GM10847 (cell line): ENCODE results near the gene MYO10.

ENCODE experiments used
- POLR2A ChIP-seq: IDR thresholded peaks from 2 replicates; pipeline ENCODE4 v1.6.1; 2011; ENCODE audit not compliant: insufficient read length; ENCODE audit errors: extremely low read depth

Gene MYO10

DNA sequence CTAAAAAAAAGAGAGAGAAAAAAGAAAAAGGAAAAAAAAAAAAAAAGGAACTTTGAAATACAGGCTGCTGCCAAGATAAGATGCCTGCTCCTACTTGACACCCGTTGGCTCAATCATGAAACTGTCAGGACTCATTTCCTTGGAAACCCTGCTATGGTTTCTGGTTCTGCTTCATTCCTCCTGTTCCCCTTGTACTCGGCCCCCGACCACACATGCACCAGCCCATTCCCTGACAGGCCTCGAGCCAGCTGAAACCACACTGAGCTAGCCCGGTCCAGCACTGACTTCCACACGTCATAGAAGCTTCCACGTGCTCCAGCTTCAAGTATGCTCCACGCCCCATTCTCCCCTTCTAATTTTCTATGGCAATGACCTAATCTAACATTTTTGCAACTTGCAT lies 93.2 kb downstream of the MYO10 start:
- TF ChIP-seq POLR2A: no peak

- TF ChIP-seq POLR2A: no peak
These were observed 94.7 kb downstream of the MYO10 start for GRCh38 chr5:16841416-16841815.

GRCh38 chr5:16837305-16837704 lies 98.8 kb downstream of the MYO10 start:
- TF ChIP-seq POLR2A: no peak

DNA sequence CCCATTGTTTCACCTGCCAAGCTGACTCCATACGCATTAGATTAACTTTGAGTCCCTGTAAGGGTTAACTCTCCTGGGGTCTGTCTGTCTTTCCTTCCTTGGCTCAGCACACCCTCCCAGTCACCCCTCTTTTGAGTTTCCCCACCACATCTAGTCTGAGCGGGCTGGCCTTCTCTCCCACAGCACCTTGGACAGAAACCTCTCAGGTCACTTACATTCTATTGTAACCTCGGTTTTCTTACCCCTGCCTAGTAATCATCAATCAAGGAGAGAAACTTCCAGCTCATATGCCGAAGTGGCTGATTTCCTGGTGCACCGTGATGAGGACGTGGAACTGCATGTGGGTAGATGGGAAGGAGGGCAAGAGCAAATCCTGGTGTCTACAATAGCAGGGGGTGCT lies 102.1 kb downstream of the MYO10 start:
- TF ChIP-seq POLR2A: no peak

GRCh38 chr5:16827755-16828154 lies 108.3 kb downstream of the MYO10 start:
- TF ChIP-seq POLR2A: no peak

GRCh38 chr5:16826379-16827125 lies 109.5 kb downstream of the MYO10 start:
- no peak for TF ChIP-seq POLR2A

DNA sequence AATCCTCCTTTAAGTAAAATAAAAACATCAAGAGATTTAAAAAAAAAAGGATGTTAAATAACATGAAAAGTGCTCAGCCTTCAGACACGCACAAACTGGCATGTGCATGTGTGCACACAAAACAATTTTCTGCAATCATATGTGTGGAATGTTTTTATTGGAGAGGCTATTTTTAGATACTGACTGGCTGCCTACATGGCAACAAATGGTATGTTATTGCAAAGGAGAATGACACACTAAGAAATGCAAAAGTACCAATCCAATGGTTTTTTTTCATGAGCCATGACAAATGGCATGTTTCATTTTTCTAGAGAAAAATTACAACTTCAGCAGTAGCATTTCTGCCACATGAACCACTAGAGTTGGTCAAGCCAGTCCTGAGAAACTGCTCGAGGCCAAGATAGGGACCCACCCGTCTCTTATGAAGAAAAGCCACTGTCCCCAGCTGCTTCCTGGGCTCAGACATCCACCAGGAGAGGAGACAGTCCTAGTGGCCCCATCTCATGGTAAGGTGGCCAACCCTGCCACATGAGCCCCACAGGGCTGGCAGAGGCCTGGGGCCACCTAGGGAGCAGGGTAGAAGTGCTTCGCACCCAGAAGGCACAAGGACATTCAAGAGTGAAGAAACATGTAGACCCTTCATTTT lies 116.4 kb downstream of the MYO10 start:
- no peak for TF ChIP-seq POLR2A

DNA sequence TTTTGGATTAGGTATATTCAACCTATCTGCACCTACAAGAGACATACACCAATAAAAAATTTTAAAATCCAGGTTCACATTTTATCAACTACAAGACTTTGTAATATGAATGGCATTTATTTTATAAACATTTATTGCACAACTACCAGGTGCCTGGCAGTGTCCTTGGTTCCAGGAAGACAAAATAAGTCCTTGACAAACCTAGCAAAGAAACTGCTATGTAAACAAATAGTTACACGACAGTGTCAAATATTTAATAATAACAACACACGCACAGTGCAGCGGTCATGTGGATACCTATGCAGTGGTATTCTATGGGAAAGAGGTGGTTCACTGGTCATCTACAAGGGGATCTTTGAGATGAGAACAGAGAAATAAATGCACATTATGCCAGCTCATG lies 120.7 kb downstream of the MYO10 start:
- no peak for TF ChIP-seq POLR2A

GRCh38 chr5:16812911-16813310 lies 123.2 kb downstream of the MYO10 start:
- no peak for TF ChIP-seq POLR2A

DNA sequence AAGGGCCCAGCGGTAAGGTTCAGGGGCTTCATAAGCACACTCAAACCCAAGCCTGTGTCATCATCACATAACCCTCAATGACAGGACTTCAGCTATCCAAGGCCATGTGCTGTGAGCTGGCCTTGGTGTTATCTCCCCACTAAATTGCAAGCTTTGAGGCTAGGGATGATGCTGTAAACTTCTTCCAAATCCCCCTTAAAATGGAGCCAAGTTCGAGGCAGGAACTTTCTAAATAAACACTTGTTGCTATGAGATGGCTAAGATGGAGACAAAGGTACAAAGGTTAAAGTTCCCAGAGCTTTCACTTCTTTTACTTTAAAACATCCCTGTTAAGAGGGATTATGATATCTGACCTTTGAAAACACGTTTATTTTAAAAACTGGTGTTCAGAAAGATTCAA lies 123.6 kb downstream of the MYO10 start:
- no peak for TF ChIP-seq POLR2A

DNA sequence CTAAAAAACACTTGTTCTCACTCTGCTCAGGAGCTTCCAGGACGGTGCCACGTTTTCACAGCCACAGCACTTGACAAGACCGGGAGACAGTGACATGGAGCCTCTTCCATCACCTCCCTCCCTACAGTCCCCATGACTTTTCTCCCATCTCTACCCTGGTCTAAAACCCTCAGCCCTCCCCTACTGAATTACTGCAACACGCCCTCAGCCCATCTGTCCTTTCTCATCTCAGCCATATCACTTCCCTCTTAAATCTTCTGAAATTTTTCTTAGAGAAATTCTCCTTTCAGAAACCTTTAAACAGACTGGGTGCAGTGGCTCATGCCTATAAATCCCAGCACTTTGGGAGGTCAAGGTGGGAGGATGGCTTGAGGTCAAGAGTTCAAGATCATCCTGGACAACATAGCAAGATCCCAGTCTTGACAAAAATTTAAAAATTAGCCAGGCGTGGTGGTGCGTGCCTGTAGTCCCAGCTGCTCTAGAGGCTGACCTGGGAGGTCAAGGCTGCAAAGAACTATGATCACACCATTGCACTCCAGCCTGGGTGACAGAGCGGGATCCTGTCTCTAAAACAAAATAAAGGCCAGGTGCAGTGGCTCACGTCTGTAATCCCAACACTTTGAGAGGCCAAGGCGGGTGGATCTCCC lies 125.8 kb downstream of the MYO10 start:
- no peak for TF ChIP-seq POLR2A

- no peak for TF ChIP-seq POLR2A
These were observed 126.5 kb downstream of the MYO10 start for GRCh38 chr5:16809395-16810207.

DNA sequence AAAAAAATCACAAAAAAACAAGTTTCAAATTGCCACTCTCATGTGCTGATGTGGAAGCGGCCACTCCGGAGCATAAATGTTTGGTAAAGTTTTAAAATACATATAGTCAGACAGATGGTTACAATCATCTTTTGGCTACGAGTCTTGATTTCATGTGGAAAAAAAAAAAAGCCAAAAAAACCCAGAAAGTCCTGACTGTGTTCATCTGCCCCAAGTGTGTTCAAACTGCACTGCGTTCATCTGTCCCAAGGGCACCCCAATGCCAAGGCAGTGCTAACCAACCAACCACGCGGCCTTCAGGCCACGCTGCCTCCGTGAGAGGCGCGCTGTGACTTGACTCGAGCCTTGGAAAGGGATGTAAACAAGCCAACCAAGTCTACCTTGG lies 127.1 kb downstream of the MYO10 start:
- no peak for TF ChIP-seq POLR2A

DNA sequence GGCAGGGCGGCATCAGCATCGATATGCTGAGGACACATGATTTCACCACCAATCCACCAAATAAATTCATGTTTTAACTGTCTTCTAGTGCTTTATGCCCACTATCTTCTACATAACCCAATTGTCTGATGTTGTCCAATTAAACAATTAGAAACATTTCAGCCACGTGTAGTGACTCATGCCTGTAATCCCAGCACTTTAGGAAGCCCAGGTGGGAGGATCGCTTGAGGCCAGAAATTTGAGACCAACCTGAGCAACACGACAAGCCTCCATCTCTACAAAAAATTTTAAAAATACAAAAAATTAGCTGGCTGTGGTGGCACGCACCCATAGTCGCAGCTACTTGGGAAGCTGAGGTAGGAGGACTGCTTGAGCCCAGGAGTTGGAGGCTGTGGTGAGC lies 128.1 kb downstream of the MYO10 start:
- TF ChIP-seq POLR2A: no peak

DNA sequence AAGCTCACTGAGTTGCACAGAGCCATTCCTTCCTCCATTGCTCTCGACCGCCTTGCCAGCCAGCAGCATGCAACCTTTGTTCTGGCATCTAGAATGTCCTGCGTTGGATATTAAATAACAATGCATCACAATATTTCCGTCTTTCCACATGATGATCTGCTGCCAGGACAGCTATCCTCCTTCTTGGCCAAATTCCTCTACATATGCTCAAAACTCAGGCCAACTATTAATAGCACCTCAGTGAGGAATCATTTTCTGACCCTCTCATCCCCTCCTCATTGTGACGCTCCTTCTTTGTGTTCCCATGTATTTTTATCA lies 128.6 kb downstream of the MYO10 start:
- no peak for TF ChIP-seq POLR2A

DNA sequence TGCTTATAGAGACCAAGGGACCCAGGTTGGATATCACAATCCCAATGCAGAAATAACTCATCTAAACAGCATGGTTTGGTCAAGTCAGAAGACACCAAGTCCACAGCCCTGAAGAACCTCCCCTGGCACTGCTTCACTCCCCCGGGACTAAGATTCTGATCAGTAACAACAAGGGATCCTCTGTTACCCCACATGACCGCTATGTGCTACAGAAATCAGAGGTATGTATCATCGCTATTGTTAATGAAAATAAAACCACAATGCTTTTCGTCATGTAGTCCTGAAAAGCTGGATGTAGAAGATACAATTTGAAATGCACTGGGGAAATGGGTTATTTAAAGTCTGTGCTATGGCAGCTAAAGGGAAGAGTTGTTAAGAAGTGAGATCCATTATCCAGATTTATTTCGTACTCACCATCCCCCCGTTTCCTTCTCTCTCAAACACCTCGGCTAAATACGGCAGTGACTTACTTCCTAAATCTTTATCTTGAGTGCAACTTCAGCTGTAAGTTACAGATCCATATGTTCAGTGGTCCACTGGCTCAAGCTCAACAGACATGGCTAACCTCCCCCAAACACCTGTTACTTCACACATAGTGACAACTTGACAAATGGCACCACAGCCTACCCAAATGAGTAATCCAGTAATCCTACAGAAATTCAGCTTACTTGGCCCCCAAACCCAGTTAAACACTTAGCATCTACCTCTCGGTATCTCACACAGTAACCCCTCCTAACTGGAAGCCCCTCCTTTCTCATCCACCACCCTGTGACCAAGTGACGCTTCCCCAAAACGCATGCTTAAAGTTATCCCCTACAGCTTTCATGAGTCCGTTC lies 129.2 kb downstream of the MYO10 start:
- TF ChIP-seq POLR2A: no peak

- no peak for TF ChIP-seq POLR2A
These were observed 130.6 kb downstream of the MYO10 start for GRCh38 chr5:16805486-16805885.
